A549 (cell line): Measurements from ENCODE around the gene CREB5. TPM values are rescaled to one million over a fixed set of nuclear protein-coding genes. Genes with fewer than 3 reads are reported as not detected.

ENCODE experiments used
- ATAC-seq, 2 experiments: fragments of 200-7000 bp in 1 of 2; fragments of >200 bp in 1 of 2; cut with Nextera tagmentation in 1 of 2; cut with Tn5 transposase in 1 of 2; 3 replicates each; pipeline versions ENCODE4 v1.8.0 to v1.9.1; 2018 to 2020; ENCODE audit warnings: mild to moderate bottlenecking in 1 of 2, moderate library complexity in 1 of 2
- CTCF ChIA-PET: fragments of 300-600 bp; sonication (Branson Sonifier 250); formaldehyde crosslinking; extraction: SDS; loops from one replicate; lab custom pipeline; 2021; ENCODE audit warnings: antibody characterized with exemption, inconsistent platforms; lab: Yijun Ruan, JAX
- POLR2A ChIA-PET: fragments of 350-600 bp; formaldehyde crosslinking; extraction: SDS; loops from one replicate; lab custom pipeline; 2021; ENCODE audit warnings: antibody characterized with exemption, inconsistent platforms; lab: Yijun Ruan, JAX
- DNase-seq, 2 experiments: peaks; one replicate each; pipeline versions ENCODE4 v3.0.0 to v3.0.0-alpha.2; 2011 to 2016; ENCODE audit warnings: low read depth in 1 of 2, low spot score in 1 of 2
- FAIRE-seq: peaks from 2 replicates; lab custom pipeline; 2011; peaks lifted over from hg19 to GRCh38; lab: Jason Lieb, UNC
- H3K27ac ChIP-seq, 2 experiments: fragments of >200 bp; sonication (Bioruptor Twin); formaldehyde crosslinking; 3 replicates each; pipeline ENCODE4 v1.5.1; 2016 to 2017
- H3K4me1 ChIP-seq: fragments of >200 bp; sonication (Bioruptor Twin); formaldehyde crosslinking; 3 replicates; pipeline ENCODE4 v1.6.1; 2016
- H3K4me2 ChIP-seq: fragments of >200 bp; sonication (Bioruptor Twin); formaldehyde crosslinking; 3 replicates; pipeline ENCODE4 v1.6.1; 2016
- H3K4me3 ChIP-seq: fragments of >200 bp; sonication (Bioruptor Twin); formaldehyde crosslinking; 3 replicates; pipeline ENCODE4 v1.5.1; 2016
- H3K9me3 ChIP-seq: fragments of >200 bp; sonication (Bioruptor Twin); formaldehyde crosslinking; 3 replicates; pipeline ENCODE4 v1.6.1; 2016
- CBX2 ChIP-seq: fragments of 200-600 bp; sonication (generic); IDR thresholded peaks from 2 replicates; pipeline ENCODE4 v1.6.1; 2016; ENCODE audit warnings: low read depth, mild to moderate bottlenecking, borderline replicate concordance
- CBX8 ChIP-seq: fragments of 200-600 bp; sonication (generic); IDR thresholded peaks from 2 replicates; pipeline ENCODE4 v1.6.1; 2016
- CEBPB ChIP-seq, 2 experiments: fragments of >200 bp in 1 of 2; sonication (Bioruptor Twin) in 1 of 2; formaldehyde crosslinking in 1 of 2; IDR thresholded peaks; 2 replicates each; pipeline ENCODE4 v1.6.1; 2012 to 2016
- EHMT2 ChIP-seq: fragments of 200-600 bp; sonication (generic); IDR thresholded peaks from 2 replicates; pipeline ENCODE4 v1.6.1; 2016; ENCODE audit warnings: antibody characterized with exemption, low read depth, mild to moderate bottlenecking, moderate library complexity
- FOXS1 ChIP-seq: fragments of 250-450 bp; sonication (Bioruptor Pico); IDR thresholded peaks from 2 replicates; pipeline ENCODE4 v1.5.0; 2020; ENCODE audit warnings: mild to moderate bottlenecking, moderate library complexity
- HDAC2 ChIP-seq: fragments of 200-600 bp; sonication (generic); IDR thresholded peaks from 2 replicates; pipeline ENCODE4 v1.6.1; 2016
- HEYL ChIP-seq: fragments of 250-450 bp; sonication (Bioruptor Pico); IDR thresholded peaks from 2 replicates; pipeline ENCODE4 v1.8.0; 2021; ENCODE audit warnings: mild to moderate bottlenecking, moderate library complexity
- HOXA7 ChIP-seq: fragments of 250-450 bp; sonication (Bioruptor Pico); IDR thresholded peaks from 2 replicates; pipeline ENCODE4 v1.5.0; 2020; ENCODE audit warnings: mild to moderate bottlenecking, moderate library complexity
- HOXB13 ChIP-seq: fragments of 250-450 bp; sonication (Bioruptor Pico); IDR thresholded peaks from 2 replicates; pipeline ENCODE4 v1.5.0; 2020; ENCODE audit warnings: low read depth, mild to moderate bottlenecking, moderate library complexity
- KDM1A ChIP-seq: fragments of 200-600 bp; sonication (generic); IDR thresholded peaks from 2 replicates; pipeline ENCODE4 v1.6.1; 2016; ENCODE audit warnings: low read depth, mild to moderate bottlenecking
- KDM5A ChIP-seq: fragments of 200-600 bp; sonication (generic); IDR thresholded peaks from 2 replicates; pipeline ENCODE4 v1.6.1; 2016; ENCODE audit warnings: antibody characterized with exemption, mild to moderate bottlenecking
- MAZ ChIP-seq: fragments of 150-350 bp; IDR thresholded peaks from 2 replicates; pipeline ENCODE4 v1.6.1; 2014; ENCODE audit warnings: antibody characterized with exemption, low read depth, low read length, borderline replicate concordance
- MYC ChIP-seq: IDR thresholded peaks from 2 replicates; pipeline ENCODE4 v1.6.1; 2012; ENCODE audit warnings: mild to moderate bottlenecking, inconsistent platforms, low read length, improper control_type of control experiment, borderline replicate concordance
- NFE2L2 ChIP-seq: fragments of 150-350 bp; conservative IDR thresholded peaks from 2 replicates; pipeline ENCODE4 v1.6.1; 2014; ENCODE audit warnings: low read length
- NPAS2 ChIP-seq: fragments of 250-450 bp; sonication (Bioruptor Pico); IDR thresholded peaks from 2 replicates; pipeline ENCODE4 v1.8.0; 2022; ENCODE audit warnings: mild to moderate bottlenecking, moderate library complexity, borderline replicate concordance
- POLR2A ChIP-seq: IDR thresholded peaks from 2 replicates; pipeline ENCODE4 v1.6.1; 2012; ENCODE audit warnings: mild to moderate bottlenecking, low read length
- RARB ChIP-seq: fragments of 250-450 bp; sonication (Bioruptor Pico); IDR thresholded peaks from 2 replicates; pipeline ENCODE4 v1.8.0; 2021; ENCODE audit warnings: mild to moderate bottlenecking, moderate library complexity
- RCOR1 ChIP-seq: fragments of 150-350 bp; IDR thresholded peaks from 2 replicates; pipeline ENCODE4 v1.6.1; 2014; ENCODE audit warnings: antibody characterized with exemption, low read length, low read depth
- RFX5 ChIP-seq: fragments of 450-650 bp; IDR thresholded peaks from 2 replicates; pipeline ENCODE4 v1.7.1; 2014; ENCODE audit warnings: antibody characterized with exemption, mild to moderate bottlenecking, moderate library complexity
- TP53 ChIP-seq: fragments of 250-450 bp; sonication (Bioruptor Pico); IDR thresholded peaks from 2 replicates; pipeline ENCODE4 v1.5.0; 2021; ENCODE audit warnings: mild to moderate bottlenecking, moderate library complexity
- ZNF302 ChIP-seq: fragments of 250-450 bp; sonication (Bioruptor Pico); IDR thresholded peaks from 2 replicates; pipeline ENCODE4 v1.9.0; 2021; ENCODE audit warnings: inconsistent platforms, mild to moderate bottlenecking, moderate library complexity
- ZSCAN20 ChIP-seq: fragments of 250-450 bp; sonication (Bioruptor Pico); IDR thresholded peaks from 2 replicates; pipeline ENCODE4 v1.8.0; 2022; ENCODE audit warnings: mild to moderate bottlenecking, moderate library complexity
- WGBS: methylation state at CpG from one replicate; pipeline ENCODE4 v1.1.6; 2017; ENCODE audit errors: missing lambda C conversion rate; 5-methylcytosine and 5-hydroxymethylcytosine counted together
- polyA plus RNA-seq, 4 experiments: library from polyadenylated mRNA; depleted of rRNA in 3 of 4; stranded (reverse); fragments of >200 nt; fragmentation: RNase III in 1 of 4; extraction: RNeasy Plus Mini Kit Qiagen cat#74134 plus additional on column Dnase treatment in 1 of 4; gene quantifications; 2 replicates in 3 of 4; 3 replicates in 1 of 4; pipeline ENCODE4 v1.2.3, GENCODE V29; 2011 to 2017
- TF ChIP-seq, protein P1 (sequence below): fragments of >200 bp; sonication (Bioruptor Twin); formaldehyde crosslinking; IDR thresholded peaks from 3 replicates; pipeline ENCODE4 v1.5.1; 2016
- TF ChIP-seq, protein P2 (sequence below): fragments of >200 bp; sonication (Bioruptor Twin); formaldehyde crosslinking; IDR thresholded peaks from 2 replicates; pipeline ENCODE4 v1.6.1; 2016
- TF ChIP-seq, protein P3 (sequence below): IDR thresholded peaks from 2 replicates; pipeline ENCODE4 v1.6.1; 2012
- TF ChIP-seq, protein P4 (sequence below): fragments of 250-450 bp; sonication (Bioruptor Pico); IDR thresholded peaks from 2 replicates; pipeline ENCODE4 v1.5.0; 2020; ENCODE audit warnings: low read depth, mild to moderate bottlenecking, moderate library complexity
- TF ChIP-seq, protein P5 (sequence below): fragments of >200 bp; sonication (Bioruptor Twin); formaldehyde crosslinking; IDR thresholded peaks from 3 replicates; pipeline ENCODE4 v1.6.1; 2016
- TF ChIP-seq, protein P6 (sequence below): fragments of 450-650 bp; IDR thresholded peaks from 2 replicates; pipeline ENCODE4 v1.6.1; 2014; ENCODE audit warnings: antibody characterized with exemption
- TF ChIP-seq, protein P7 (sequence below): fragments of 200-600 bp; sonication (generic); IDR thresholded peaks from 2 replicates; pipeline ENCODE4 v1.6.1; 2016; ENCODE audit warnings: antibody characterized with exemption, mild to moderate bottlenecking, moderate library complexity

The CREB5 gene
- polyA plus RNA-seq, 2 of the 4 experiments (the other 2 are of a cell fraction), result 0.61 to 1.5 TPM

DNA sequence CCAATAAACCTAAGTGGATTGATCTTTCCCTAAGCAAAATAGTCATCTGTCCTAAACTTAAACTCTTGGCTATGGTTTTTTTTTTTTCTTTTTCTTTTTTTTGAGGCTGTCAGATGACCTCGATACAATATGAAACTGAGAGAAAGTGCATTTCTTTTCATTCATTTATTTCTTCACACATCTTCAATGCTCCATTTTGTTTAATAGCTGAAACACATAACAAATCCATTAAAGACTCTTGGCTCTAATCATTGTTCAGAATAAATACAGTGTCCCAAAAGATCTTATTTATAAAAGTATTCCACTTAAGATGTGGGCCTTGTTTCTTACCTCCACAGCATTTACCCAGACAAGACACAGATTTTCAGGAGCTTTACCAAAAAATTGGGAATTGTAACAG is 350.3 kb downstream of the CREB5 start:
- DNase-seq (no peak), ATAC-seq (no peak), FAIRE-seq (no peak)
- TF ChIP-seq KDM1A (no peak), EHMT2 (no peak), NPAS2 (CRISPR knock-in tag) (no peak), NFE2L2 (no peak), KDM5A (no peak), HDAC2 (no peak), RCOR1 (no peak), CBX2 (no peak), CEBPB (IDR thresholded peaks at IDR 0.05) (no peak), HEYL (CRISPR knock-in tag) (no peak), HOXA7 (CRISPR knock-in tag) (no peak), FOXS1 (CRISPR knock-in tag) (no peak), ZNF302 (CRISPR knock-in tag) (no peak), TP53 (CRISPR knock-in tag) (no peak)
- TF ChIP-seq, protein P1, sequence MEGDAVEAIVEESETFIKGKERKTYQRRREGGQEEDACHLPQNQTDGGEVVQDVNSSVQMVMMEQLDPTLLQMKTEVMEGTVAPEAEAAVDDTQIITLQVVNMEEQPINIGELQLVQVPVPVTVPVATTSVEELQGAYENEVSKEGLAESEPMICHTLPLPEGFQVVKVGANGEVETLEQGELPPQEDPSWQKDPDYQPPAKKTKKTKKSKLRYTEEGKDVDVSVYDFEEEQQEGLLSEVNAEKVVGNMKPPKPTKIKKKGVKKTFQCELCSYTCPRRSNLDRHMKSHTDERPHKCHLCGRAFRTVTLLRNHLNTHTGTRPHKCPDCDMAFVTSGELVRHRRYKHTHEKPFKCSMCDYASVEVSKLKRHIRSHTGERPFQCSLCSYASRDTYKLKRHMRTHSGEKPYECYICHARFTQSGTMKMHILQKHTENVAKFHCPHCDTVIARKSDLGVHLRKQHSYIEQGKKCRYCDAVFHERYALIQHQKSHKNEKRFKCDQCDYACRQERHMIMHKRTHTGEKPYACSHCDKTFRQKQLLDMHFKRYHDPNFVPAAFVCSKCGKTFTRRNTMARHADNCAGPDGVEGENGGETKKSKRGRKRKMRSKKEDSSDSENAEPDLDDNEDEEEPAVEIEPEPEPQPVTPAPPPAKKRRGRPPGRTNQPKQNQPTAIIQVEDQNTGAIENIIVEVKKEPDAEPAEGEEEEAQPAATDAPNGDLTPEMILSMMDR, result no peak
- TF ChIP-seq, protein P2, sequence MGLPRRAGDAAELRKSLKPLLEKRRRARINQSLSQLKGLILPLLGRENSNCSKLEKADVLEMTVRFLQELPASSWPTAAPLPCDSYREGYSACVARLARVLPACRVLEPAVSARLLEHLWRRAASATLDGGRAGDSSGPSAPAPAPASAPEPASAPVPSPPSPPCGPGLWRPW, result no peak
- TF ChIP-seq, protein P3, sequence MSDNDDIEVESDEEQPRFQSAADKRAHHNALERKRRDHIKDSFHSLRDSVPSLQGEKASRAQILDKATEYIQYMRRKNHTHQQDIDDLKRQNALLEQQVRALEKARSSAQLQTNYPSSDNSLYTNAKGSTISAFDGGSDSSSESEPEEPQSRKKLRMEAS, result no peak
- TF ChIP-seq, protein P4, sequence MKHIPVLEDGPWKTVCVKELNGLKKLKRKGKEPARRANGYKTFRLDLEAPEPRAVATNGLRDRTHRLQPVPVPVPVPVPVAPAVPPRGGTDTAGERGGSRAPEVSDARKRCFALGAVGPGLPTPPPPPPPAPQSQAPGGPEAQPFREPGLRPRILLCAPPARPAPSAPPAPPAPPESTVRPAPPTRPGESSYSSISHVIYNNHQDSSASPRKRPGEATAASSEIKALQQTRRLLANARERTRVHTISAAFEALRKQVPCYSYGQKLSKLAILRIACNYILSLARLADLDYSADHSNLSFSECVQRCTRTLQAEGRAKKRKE, result no peak
- TF ChIP-seq, protein P5, sequence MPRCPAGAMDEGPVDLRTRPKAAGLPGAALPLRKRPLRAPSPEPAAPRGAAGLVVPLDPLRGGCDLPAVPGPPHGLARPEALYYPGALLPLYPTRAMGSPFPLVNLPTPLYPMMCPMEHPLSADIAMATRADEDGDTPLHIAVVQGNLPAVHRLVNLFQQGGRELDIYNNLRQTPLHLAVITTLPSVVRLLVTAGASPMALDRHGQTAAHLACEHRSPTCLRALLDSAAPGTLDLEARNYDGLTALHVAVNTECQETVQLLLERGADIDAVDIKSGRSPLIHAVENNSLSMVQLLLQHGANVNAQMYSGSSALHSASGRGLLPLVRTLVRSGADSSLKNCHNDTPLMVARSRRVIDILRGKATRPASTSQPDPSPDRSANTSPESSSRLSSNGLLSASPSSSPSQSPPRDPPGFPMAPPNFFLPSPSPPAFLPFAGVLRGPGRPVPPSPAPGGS, result no peak
- no peaks in the 10 kb centered on the region for H3K9me3 ChIP-seq
- H3K4me2 ChIP-seq, result no peak overlapping the region
- H3K4me1 ChIP-seq, result no peaks in the 10 kb centered on the region
- ChIA-PET POLR2A (no interaction called here), CTCF (no interaction called here)
- no peak overlapping the region for H3K4me3 ChIP-seq
- H3K27ac ChIP-seq, result no peak overlapping the region
- WGBS, result 48% methylated on average over 1 of the region's 1 CpG

DNA sequence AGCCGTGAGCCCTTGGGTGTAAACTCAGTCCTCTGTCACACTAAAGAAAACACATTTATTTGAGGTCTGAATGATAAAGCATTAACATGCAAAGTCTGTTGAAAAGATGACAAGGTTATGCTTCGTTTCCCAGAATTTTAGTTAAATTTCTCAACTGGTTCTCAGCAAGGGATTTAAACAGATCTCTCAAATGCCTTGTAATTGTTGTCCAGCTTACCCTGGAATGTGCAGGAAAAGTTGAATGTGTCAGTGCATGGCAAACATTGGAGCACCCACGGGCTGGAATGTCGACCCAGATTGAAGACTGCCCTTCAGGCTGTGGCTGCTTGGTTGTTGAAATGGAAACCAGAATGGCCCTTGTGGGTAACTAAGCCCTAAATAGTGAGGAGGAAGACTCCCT is 354.0 kb downstream of the CREB5 start:
- Histone ChIP-seq H3K27ac (no peak overlapping the region), H3K4me1 (no peaks in the 10 kb centered on the region)
- POLR2A ChIA-PET, result no interaction called here
- no peak for TF ChIP-seq POLR2A
- no peak for TF ChIP-seq RARB (CRISPR knock-in tag)
- TF ChIP-seq CEBPB (IDR thresholded peaks at IDR 0.05), result no peak
- no peak for TF ChIP-seq RFX5
- TF ChIP-seq ZSCAN20 (CRISPR knock-in tag), result no peak
- TF ChIP-seq, protein P6, sequence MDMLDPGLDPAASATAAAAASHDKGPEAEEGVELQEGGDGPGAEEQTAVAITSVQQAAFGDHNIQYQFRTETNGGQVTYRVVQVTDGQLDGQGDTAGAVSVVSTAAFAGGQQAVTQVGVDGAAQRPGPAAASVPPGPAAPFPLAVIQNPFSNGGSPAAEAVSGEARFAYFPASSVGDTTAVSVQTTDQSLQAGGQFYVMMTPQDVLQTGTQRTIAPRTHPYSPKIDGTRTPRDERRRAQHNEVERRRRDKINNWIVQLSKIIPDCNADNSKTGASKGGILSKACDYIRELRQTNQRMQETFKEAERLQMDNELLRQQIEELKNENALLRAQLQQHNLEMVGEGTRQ, result no peak
- no peak for TF ChIP-seq HOXB13 (CRISPR knock-in tag)
- TF ChIP-seq CBX8, result no peak
- TF ChIP-seq NFE2L2, result no peak
- no peak for TF ChIP-seq MAZ
- TF ChIP-seq, protein P7, sequence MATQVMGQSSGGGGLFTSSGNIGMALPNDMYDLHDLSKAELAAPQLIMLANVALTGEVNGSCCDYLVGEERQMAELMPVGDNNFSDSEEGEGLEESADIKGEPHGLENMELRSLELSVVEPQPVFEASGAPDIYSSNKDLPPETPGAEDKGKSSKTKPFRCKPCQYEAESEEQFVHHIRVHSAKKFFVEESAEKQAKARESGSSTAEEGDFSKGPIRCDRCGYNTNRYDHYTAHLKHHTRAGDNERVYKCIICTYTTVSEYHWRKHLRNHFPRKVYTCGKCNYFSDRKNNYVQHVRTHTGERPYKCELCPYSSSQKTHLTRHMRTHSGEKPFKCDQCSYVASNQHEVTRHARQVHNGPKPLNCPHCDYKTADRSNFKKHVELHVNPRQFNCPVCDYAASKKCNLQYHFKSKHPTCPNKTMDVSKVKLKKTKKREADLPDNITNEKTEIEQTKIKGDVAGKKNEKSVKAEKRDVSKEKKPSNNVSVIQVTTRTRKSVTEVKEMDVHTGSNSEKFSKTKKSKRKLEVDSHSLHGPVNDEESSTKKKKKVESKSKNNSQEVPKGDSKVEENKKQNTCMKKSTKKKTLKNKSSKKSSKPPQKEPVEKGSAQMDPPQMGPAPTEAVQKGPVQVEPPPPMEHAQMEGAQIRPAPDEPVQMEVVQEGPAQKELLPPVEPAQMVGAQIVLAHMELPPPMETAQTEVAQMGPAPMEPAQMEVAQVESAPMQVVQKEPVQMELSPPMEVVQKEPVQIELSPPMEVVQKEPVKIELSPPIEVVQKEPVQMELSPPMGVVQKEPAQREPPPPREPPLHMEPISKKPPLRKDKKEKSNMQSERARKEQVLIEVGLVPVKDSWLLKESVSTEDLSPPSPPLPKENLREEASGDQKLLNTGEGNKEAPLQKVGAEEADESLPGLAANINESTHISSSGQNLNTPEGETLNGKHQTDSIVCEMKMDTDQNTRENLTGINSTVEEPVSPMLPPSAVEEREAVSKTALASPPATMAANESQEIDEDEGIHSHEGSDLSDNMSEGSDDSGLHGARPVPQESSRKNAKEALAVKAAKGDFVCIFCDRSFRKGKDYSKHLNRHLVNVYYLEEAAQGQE, result no peak
- no peak for TF ChIP-seq HDAC2
- TF ChIP-seq, protein P3, result no peak
- TF ChIP-seq HEYL (CRISPR knock-in tag), result no peak
- TF ChIP-seq MYC, result no peak
- no peak for TF ChIP-seq EHMT2
- TF ChIP-seq, all 56 proteins: peak for 0
- CTCF ChIA-PET, result interaction anchor here (0.9 kb wide), 1 partner anchor 12 kb away, joined by 3 read pairs; no protein-coding TSS in a partner anchor
- no peak overlapping the region for H3K4me3 ChIP-seq
- ATAC-seq, result no peak
- no peak for DNase-seq
- H3K4me2 ChIP-seq, result no peak overlapping the region
- FAIRE-seq, result no peak
- 19% methylated on average over 4 of the region's 4 CpGs for WGBS
- H3K9me3 ChIP-seq, result no peaks in the 10 kb centered on the region
